ENCODE data around the gene C6orf120.
"Not testable (repeated sequence)": the region's sequence is repeated elsewhere in the genome, so short reads cannot be mapped to it uniquely, and the experiment has no call there.

The C6orf120 gene

GRCh38 chr6:169685860-169686259 lies 16.1 kb upstream of the C6orf120 start:
- no peak for DNase-seq

- DNase-seq, result no peak
Measured at GRCh38 chr6:169689287-169689686, 12.6 kb upstream of the C6orf120 start.

- no peak for DNase-seq
Measured at GRCh38 chr6:169691260-169691659, 10.7 kb upstream of the C6orf120 start.

DNA sequence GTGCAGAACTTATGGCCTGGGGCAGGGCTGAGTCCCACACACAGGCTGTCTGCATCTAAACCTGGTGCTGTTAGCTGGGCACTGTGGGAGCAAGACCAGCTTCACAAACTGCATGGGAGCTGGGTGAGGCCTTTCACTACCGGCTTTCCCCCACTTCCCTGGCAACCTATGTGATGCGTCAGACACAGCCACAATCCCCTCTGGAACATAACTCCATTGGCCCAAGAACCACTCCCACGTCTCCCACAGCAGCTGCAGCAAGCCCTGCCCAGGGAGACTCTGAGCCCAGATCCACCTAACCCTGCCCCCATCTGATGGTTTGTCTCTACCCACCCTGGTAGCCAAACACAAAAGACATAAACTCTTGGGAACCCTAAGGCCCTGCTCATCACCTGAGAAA lies 9.4 kb upstream of the C6orf120 start:
- DNase-seq, result no peak

- DNase-seq, result no peak
Measured at GRCh38 chr6:169695131-169695530, 6.8 kb upstream of the C6orf120 start.

GRCh38 chr6:169697115-169697514 lies 4.8 kb upstream of the C6orf120 start:
- not testable (repeated sequence) for DNase-seq

DNA sequence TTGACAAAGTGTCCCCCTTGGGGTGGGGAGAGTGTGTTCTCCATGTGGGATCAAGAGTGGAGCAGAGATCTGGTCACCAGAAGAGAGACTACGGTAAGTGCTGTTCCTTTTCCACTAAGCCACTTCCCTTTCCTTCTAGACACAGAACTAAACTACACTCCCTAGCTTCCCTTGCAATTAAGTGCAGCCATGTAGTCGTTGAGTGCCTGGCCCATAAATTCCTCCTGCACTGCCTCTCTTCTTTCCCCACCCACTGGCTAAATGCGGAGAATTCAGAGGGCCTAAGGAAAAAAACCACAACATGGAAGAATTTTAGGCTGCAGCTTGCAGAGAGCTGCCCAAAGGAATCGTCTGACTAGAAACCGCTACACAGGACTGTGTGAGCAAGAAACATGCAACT lies 1.6 kb upstream of the C6orf120 start:
- no peak for DNase-seq

GRCh38 chr6:169701311-169701953 lies 494 bp upstream of the C6orf120 start:
- no peak for DNase-seq

DNA sequence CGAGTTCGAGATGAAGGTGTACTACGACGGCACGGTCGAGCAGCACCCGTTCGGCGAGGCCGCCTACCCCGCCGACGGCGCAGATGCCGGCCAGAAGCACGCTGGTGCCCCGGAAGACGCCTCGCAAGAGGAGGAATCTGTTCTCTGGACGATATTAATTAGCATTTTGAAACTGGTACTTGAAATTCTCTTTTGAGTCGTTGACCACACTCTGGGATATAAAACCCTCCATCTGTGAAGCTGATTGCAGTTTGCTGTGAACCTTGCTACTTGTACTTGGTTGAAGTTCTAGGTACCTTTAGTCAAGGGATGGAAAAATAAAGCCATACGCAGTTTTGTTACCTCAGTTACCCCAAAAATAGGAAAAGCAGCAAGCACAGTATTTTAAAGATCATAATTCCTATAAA lies 917 bp downstream of the C6orf120 start:
- DNase-seq, result no peak

GRCh38 chr6:169707772-169708171 lies 5.8 kb downstream of the C6orf120 start:
- no peak for DNase-seq

DNA sequence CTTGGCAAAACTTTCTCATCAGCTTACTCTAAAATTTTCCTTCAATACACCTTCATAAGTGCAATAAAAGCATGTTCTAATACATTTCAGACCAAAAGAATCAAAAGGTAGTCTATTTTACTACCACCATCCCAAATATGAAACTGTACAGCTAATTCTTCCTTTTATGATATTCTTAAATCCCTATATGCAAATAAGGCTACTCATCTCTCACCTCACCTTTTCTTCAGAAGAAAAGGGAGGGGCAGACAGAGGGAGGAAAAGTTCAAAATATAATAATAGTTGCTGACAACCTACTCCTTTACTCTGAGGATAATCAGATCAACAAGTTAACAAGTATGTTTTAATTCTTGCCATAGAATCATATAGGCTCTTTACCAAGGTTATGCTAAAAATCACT lies 7.4 kb downstream of the C6orf120 start:
- DNase-seq, result no peak

DNA sequence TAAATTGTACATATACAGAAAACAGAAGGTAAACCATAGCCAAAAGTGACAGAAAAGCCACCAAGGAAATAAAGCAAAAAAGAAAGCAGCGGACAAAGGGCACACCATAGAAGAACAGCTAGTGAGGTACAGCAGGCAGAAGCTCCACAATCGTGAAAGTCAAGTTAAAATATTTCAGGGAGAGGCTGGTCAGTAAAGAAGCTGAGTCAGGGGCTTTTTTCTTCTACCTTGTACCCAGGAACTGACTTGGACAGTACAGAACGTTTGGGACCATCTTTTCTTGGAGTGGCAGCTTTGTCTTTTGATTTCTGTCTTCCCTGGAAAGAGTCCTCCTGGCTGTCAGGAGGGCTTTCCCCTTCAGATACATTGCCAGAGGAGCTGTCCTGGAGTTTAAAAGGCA lies 8.1 kb downstream of the C6orf120 start:
- DNase-seq, result no peak

- DNase-seq, result no peak
Measured at GRCh38 chr6:169714178-169714577, 12.3 kb downstream of the C6orf120 start.

- no peak for DNase-seq
Measured at GRCh38 chr6:169714595-169714994, 12.7 kb downstream of the C6orf120 start.

DNA sequence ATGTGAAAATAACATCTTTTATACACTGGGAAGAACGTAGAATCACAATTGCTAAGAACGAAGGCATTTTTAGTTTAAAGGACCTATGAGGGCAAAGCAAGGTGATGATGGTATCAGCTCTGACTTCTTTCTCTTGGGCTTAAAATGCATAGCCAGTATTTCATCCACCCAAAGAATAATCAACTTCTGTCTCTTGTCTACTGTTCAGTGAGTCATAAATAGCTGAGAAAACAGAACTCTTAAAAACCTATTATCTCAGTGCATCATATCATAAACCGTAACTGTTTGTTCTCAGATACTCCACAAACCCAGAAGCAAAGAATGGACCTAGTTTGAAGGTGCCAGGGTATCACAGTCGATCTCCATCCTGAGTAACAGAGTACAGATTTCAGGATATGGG lies 17.2 kb downstream of the C6orf120 start:
- DNase-seq, result no peak

GRCh38 chr6:169720207-169720855 lies 18.4 kb downstream of the C6orf120 start:
- DNase-seq, result no peak

GRCh38 chr6:169722362-169723199 lies 20.7 kb downstream of the C6orf120 start:
- DNase-seq, result peak; percentile 49

DNA sequence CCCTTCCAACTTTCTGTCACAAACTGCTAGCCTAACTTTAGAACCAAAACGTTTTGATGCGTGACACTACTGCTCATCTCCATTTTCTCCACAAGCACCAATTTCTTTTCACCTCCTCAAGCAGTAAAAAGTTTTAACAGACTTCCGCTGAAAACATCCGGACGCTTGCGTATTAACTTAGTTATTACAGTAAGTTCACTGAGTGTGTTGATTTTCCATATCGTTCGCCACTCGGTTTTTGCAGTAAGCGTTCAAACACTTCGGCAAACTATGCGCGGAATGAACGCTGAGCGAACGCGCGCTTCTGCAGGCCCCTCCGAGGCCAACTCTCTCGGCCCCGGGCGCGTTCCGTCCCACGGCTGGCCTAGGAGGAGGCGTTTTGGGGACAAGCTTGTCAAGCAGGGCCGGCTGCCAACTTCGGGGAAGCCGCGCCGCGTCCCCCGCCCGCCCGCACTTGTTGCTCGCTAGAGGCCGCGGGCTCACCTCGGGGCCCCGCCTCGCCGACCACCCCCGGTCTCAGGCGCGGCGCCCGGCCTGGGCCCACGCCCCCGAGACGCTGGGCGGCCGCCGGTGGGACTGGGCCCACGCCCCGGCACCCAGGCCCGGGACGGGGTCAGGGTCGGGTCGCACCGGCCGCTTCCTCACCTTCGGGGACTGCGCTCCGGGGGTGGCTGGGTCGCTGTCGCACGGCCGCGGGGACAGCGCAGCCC lies 21.4 kb downstream of the C6orf120 start:
- no peak for DNase-seq

- DNase-seq, result peak; percentile 17
Measured at GRCh38 chr6:169723991-169724493, 22.1 kb downstream of the C6orf120 start.

- DNase-seq, result no peak
Measured at GRCh38 chr6:169724494-169725124, 22.7 kb downstream of the C6orf120 start, which contains the start of gene PHF10. Gene PHF10, minus strand, starts transcription at chr6:169724500. Its CDS starts 569 bp downstream, at chr6:169723931.

DNA sequence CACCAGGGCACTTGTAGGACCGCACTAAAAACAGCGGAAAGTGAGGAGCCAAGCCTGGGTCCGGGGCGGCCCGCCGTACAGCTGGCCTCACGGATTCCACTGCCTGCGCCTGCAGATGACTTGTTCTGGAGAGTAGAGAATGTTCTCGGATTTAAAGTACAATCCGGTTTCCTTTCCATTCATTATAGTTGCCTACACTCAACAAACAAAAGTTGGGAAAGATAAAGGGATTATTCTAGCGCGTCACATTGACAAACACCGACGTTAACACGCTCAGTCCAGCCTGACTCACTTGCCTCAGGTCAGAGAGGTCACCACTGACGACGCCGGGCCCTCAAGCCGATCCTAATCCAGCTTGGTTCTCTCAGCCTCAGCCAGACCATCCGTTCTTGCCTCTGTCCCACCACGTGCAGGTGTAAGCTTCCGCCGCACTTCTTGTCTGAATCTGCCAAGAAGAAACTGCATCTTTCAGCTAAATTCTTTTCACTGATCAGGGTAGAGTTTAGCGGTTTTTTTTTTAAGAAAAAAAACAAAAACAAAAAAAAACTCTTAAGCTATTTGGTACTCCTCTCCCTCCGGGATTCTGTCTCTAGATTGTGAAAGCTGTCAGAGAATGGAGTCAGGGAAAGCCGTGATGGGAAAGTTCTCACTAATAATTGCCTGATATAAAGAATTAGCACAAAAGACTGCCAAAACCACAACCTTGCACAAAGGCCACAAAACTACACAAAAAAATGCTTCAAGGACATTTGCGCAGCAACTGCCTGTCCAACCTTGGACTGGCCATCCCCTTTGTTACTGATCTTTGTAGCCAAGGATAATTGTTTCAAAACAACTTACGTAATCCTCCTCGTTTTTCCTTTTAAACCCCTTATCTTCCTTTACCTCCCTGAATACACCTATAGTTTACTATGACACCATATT lies 23.5 kb downstream of the C6orf120 start:
- no peak for DNase-seq

All from NCI-H2029 treated with DMSO at 0.1 percent for 48 hours (cell line).